GM13976 (cell line): Measurements from ENCODE around the gene SLC37A4.

ENCODE experiments used
- DNase-seq: peaks from one replicate; pipeline ENCODE4 v3.0.0; 2012; ENCODE audit warnings: low spot score
- CTCF ChIP-seq: IDR thresholded peaks from 2 replicates; pipeline ENCODE4 v1.5.1; 2012; ENCODE audit warnings: borderline replicate concordance, mild to moderate bottlenecking; ENCODE audit not compliant: insufficient read depth; ENCODE audit errors: extremely low read depth, missing control alignments, control extremely low read depth
- in situ Hi-C: fragments of 300-500 bp; cut with MboI; formaldehyde crosslinking; loops from one replicate; pipeline ENCODE4 v1.12.0; 2022; ENCODE audit warnings: low sequenced_read_pairs, mixed read lengths, inconsistent platforms; ENCODE audit not compliant: unreplicated experiment

SLC37A4 gene

DNA sequence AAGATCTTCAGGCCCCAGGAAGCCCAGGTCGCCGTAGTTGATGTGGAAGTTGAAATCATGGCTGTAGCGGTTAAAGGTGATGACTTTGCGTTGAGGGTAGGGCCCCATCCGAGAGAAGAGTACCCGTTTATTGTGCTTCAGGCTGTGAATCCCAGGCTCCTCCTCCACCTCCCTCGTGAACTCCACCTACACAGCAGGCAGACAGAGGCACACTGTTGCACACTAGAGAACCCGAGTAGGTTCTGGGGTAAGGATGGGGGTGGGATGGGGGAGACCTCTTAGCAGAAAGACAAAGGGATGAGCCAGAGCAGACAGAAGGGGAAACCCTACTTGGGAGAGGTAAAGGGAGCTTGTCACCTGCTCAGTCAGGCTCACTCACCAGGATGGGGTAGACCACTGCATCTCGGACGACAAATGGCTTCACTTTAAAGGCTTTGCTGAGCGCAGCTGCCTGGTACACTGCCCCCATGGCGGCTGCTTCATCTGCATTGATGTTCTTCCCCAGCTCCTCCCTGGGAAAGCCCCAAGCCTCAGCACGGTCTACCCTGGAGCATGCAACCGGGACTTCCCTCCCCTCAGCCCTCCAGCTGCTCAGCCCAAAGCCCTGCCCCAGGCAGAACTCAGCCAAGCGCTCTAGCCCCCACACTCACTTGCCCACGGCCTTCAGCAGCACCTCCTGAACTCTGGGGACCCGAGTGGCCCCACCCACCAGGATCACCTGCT, 20.9 kb upstream of the SLC37A4 start:
- in situ Hi-C loops: no loop called here
- no peak for TF ChIP-seq CTCF
- peak; percentile 84 for DNase-seq

GRCh38 chr11:119049081-119049480, 18.4 kb upstream of the SLC37A4 start:
- in situ Hi-C loops: no loop called here
- DNase-seq: no peak
- no peak for TF ChIP-seq CTCF

- TF ChIP-seq CTCF: no peak
- in situ Hi-C loops: no loop called here
- no peak for DNase-seq
Measured at GRCh38 chr11:119048644-119049043, 18.0 kb upstream of the SLC37A4 start.

- in situ Hi-C loops: no loop called here
- no peak for TF ChIP-seq CTCF
- no peak for DNase-seq
Measured at GRCh38 chr11:119047205-119047604, 16.5 kb upstream of the SLC37A4 start.

DNA sequence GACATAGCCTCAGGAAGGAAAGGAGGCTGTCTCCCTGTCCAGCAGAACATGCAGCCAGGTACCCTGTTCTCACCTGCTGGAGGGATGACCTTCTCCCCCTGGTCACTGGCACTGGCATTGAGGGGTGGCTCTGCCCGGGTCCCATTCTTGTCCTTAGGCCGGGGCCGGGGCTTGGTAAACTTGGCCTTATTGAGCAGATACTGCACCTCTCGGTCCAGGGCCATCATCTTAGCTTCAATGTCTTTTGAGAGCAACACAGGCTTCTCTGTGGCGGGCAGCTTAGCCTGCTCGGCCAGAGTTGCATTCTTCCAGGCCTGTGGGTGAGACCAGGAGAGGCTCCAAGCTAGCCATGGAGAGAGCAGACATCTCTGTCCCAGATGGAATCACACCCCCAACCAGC, 15.8 kb upstream of the SLC37A4 start:
- no peak for DNase-seq
- no peak for TF ChIP-seq CTCF
- in situ Hi-C loops: no loop called here

DNA sequence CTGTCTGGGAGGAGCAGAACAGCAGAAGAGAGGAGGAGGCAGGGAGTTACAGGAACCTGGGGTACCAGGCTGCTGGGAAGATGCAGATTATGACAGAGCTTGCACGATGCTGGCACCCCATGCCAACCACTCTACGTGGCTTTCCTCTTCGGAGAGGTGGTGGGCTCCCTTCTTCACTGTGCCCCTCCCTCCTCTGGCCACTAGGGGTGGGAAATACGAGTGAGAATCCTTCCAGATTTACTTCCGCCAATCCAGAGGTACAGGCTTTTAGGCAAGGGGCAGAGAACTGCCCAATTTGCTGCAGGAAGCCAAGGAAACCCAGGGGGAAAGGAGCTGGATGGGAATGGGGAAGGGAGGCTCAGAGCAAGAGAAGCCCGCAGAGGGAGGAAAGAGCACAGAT, 14.0 kb upstream of the SLC37A4 start:
- in situ Hi-C loops: no loop called here
- no peak for DNase-seq
- TF ChIP-seq CTCF: no peak
